Fibroblast of pulmonary artery (primary cell): ENCODE data around the gene RINL.
"Not testable (repeated sequence)": the region's sequence is repeated elsewhere in the genome, so short reads cannot be mapped to it uniquely, and the experiment has no call there.

ENCODE experiments used
- DNase-seq: peaks from one replicate; pipeline ENCODE4 v3.0.0-alpha.2; 2010; ENCODE audit warnings: low read depth
- H3K4me3 ChIP-seq: replicated peaks from 2 replicates; pipeline ENCODE4 v1.5.1; 2011; ENCODE audit warnings: low read depth, mild to moderate bottlenecking, control low read depth, low read length, moderate library complexity
- CTCF ChIP-seq: IDR thresholded peaks from 2 replicates; pipeline ENCODE4 v1.5.1; 2011; ENCODE audit warnings: mild to moderate bottlenecking, control low read depth, low read length, inconsistent platforms; ENCODE audit errors: missing control alignments

The RINL gene

GRCh38 chr19:38894968-38895367 is 16.9 kb upstream of the RINL start:
- no peak for TF ChIP-seq CTCF
- no peak for DNase-seq
- H3K4me3 ChIP-seq: no peak overlapping the region

GRCh38 chr19:38893341-38893771 is 15.3 kb upstream of the RINL start:
- no peak for DNase-seq
- no peak for TF ChIP-seq CTCF
- H3K4me3 ChIP-seq: no peak overlapping the region

- no peak for DNase-seq
- TF ChIP-seq CTCF: no peak
- no peak overlapping the region for H3K4me3 ChIP-seq
Observed at GRCh38 chr19:38892841-38893240, 14.8 kb upstream of the RINL start.

- no peak for TF ChIP-seq CTCF
- H3K4me3 ChIP-seq: no peak overlapping the region
- no peak for DNase-seq
Observed at GRCh38 chr19:38891771-38892170, 13.7 kb upstream of the RINL start.

- no peak overlapping the region for H3K4me3 ChIP-seq
- no peak for TF ChIP-seq CTCF
- no peak for DNase-seq
Observed at GRCh38 chr19:38890686-38891085, 12.6 kb upstream of the RINL start.

GRCh38 chr19:38889803-38890202 is 11.7 kb upstream of the RINL start:
- no peak for DNase-seq
- no peak overlapping the region for H3K4me3 ChIP-seq
- no peak for TF ChIP-seq CTCF

- TF ChIP-seq CTCF: no peak
- H3K4me3 ChIP-seq: no peak overlapping the region
- DNase-seq: no peak
Observed at GRCh38 chr19:38888876-38889275, 10.8 kb upstream of the RINL start.

GRCh38 chr19:38884691-38885090 is 6.6 kb upstream of the RINL start:
- DNase-seq, H3K4me3 ChIP-seq: not testable (repeated sequence)
